ENCODE results near the gene WRNIP1.
A peak's percentile ranks its signal among the peaks of the same experiment; 100 is the strongest.

WRNIP1 gene

GRCh38 chr6:2791450-2791974 lies 26.3 kb downstream of the WRNIP1 start:
- TF ChIP-seq, protein P1, sequence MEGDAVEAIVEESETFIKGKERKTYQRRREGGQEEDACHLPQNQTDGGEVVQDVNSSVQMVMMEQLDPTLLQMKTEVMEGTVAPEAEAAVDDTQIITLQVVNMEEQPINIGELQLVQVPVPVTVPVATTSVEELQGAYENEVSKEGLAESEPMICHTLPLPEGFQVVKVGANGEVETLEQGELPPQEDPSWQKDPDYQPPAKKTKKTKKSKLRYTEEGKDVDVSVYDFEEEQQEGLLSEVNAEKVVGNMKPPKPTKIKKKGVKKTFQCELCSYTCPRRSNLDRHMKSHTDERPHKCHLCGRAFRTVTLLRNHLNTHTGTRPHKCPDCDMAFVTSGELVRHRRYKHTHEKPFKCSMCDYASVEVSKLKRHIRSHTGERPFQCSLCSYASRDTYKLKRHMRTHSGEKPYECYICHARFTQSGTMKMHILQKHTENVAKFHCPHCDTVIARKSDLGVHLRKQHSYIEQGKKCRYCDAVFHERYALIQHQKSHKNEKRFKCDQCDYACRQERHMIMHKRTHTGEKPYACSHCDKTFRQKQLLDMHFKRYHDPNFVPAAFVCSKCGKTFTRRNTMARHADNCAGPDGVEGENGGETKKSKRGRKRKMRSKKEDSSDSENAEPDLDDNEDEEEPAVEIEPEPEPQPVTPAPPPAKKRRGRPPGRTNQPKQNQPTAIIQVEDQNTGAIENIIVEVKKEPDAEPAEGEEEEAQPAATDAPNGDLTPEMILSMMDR (IDR thresholded peaks at IDR 0.05; ENCODE audit: low read length, missing control alignments) = no peak
- no peak overlapping the region for H3K4me3 ChIP-seq (replicated peaks; ENCODE audit: low read depth, low read length)
- DNase-seq (ENCODE audit: low read depth) = no peak

GRCh38 chr6:2792330-2793110 lies 27.3 kb downstream of the WRNIP1 start:
- TF ChIP-seq, protein P1 (IDR thresholded peaks at IDR 0.05; ENCODE audit: low read length, missing control alignments) = no peak
- no peak overlapping the region for H3K4me3 ChIP-seq (replicated peaks; ENCODE audit: low read depth, low read length)
- DNase-seq (ENCODE audit: low read depth) = peak; percentile 32

GRCh38 chr6:2793534-2794151 lies 28.4 kb downstream of the WRNIP1 start:
- DNase-seq (ENCODE audit: low read depth) = no peak
- H3K4me3 ChIP-seq (replicated peaks; ENCODE audit: low read depth, low read length) = no peak overlapping the region
- TF ChIP-seq, protein P1 (IDR thresholded peaks at IDR 0.05; ENCODE audit: low read length, missing control alignments) = no peak

GRCh38 chr6:2794171-2794730 lies 29.1 kb downstream of the WRNIP1 start:
- TF ChIP-seq, protein P1 (IDR thresholded peaks at IDR 0.05; ENCODE audit: low read length, missing control alignments) = no peak
- DNase-seq (ENCODE audit: low read depth) = no peak

DNA sequence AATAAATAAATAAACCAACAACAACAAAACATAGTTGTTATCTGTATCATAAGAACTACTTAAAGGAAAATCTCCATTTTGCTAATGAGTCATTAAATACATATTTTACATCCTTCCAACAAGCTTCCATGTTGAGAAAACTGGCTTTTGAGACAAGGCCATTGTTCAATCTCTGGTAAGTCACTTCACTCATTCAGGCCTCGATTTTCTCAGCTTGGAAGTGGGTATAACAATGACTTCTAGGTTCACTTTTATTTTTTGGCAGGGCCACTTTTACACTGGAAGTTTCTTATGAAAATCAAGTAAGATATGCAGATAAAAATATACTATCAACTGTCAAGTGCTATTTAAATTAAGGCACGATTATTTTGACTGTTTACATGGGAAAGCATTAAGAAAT lies 30.0 kb downstream of the WRNIP1 start:
- TF ChIP-seq, protein P1 (IDR thresholded peaks at IDR 0.05; ENCODE audit: low read length, missing control alignments) = no peak
- no peak overlapping the region for H3K4me3 ChIP-seq (replicated peaks; ENCODE audit: low read depth, low read length)
- no peak for DNase-seq (ENCODE audit: low read depth)

More at GRCh38 chr6:2794171-2794730, 29.1 kb downstream of the WRNIP1 start:
- no peak overlapping the region for H3K4me3 ChIP-seq (replicated peaks; ENCODE audit: low read depth, low read length)

DNA sequence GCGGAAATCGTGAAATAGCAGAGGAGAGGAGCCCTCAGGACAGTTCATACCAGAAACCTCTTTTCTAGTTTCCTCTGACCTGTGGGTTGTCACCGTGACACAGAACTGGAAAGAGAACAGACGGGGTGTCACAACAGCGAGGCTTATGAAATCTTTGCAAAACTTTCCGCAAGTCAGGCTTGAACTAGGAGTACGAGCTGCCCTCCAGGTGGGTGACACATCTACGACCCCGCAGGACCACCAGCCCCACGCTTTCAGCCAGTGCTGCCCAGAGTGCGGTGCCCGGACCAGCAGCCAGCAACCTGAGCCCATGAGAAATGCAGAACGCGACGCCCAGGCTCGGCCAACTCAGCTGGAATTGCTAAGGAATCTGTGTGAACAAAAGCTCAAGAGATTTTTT lies 30.8 kb downstream of the WRNIP1 start:
- TF ChIP-seq, protein P1 (IDR thresholded peaks at IDR 0.05; ENCODE audit: low read length, missing control alignments) = no peak
- H3K4me3 ChIP-seq (replicated peaks; ENCODE audit: low read depth, low read length) = no peak overlapping the region
- no peak for DNase-seq (ENCODE audit: low read depth)

All from fibroblast of pulmonary artery (primary cell).